ENCODE results near the gene STX4.

The STX4 gene

GRCh38 chr16:31031276-31031675, 2.1 kb upstream of the STX4 start:
- no peak for DNase-seq (ENCODE audit: insufficient read length)
- no peak for FAIRE-seq
- no peak for TF ChIP-seq TAF1 (IDR thresholded peaks at IDR 0.05; ENCODE audit: borderline replicate concordance, low read depth, low read length)
- TF ChIP-seq POLR2AphosphoS5 (IDR thresholded peaks at IDR 0.05; ENCODE audit: low read depth, low read length) = no peak
- no peak for TF ChIP-seq POLR2A (IDR thresholded peaks at IDR 0.05; ENCODE audit: low read depth, low read length)

GRCh38 chr16:31033709-31034492, 543 bp downstream of the STX4 start:
- peak; percentile 86 for FAIRE-seq
- TF ChIP-seq TAF1 (IDR thresholded peaks at IDR 0.05; ENCODE audit: borderline replicate concordance, low read depth, low read length) (no peak), POLR2A (IDR thresholded peaks at IDR 0.05; ENCODE audit: low read depth, low read length) (no peak), POLR2AphosphoS5 (IDR thresholded peaks at IDR 0.05; ENCODE audit: low read depth, low read length) (no peak)

GRCh38 chr16:31036691-31037090, 3.3 kb downstream of the STX4 start:
- no peak for TF ChIP-seq POLR2A (IDR thresholded peaks at IDR 0.05; ENCODE audit: low read depth, low read length)
- FAIRE-seq = no peak
- no peak for DNase-seq (ENCODE audit: insufficient read length)

More at GRCh38 chr16:31033709-31034492, 543 bp downstream of the STX4 start:
- DNase-seq (ENCODE audit: insufficient read length) = peak; percentile 92

GRCh38 chr16:31038993-31039392, 5.6 kb downstream of the STX4 start:
- no peak for FAIRE-seq
- TF ChIP-seq POLR2AphosphoS5 (IDR thresholded peaks at IDR 0.05; ENCODE audit: low read depth, low read length) = no peak
- no peak for TF ChIP-seq TAF1 (IDR thresholded peaks at IDR 0.05; ENCODE audit: borderline replicate concordance, low read depth, low read length)
- no peak for TF ChIP-seq POLR2A (IDR thresholded peaks at IDR 0.05; ENCODE audit: low read depth, low read length)
- no peak for DNase-seq (ENCODE audit: insufficient read length)

GRCh38 chr16:31042866-31043265, 9.5 kb downstream of the STX4 start:
- no peak for DNase-seq (ENCODE audit: insufficient read length)
- TF ChIP-seq TAF1 (IDR thresholded peaks at IDR 0.05; ENCODE audit: borderline replicate concordance, low read depth, low read length) (no peak), POLR2AphosphoS5 (IDR thresholded peaks at IDR 0.05; ENCODE audit: low read depth, low read length) (no peak), POLR2A (IDR thresholded peaks at IDR 0.05; ENCODE audit: low read depth, low read length) (no peak)
- no peak for FAIRE-seq

- DNase-seq (ENCODE audit: insufficient read length) (no peak), FAIRE-seq (no peak)
- no peak for TF ChIP-seq POLR2AphosphoS5 (IDR thresholded peaks at IDR 0.05; ENCODE audit: low read depth, low read length)
Observed at GRCh38 chr16:31043352-31043751, 10.0 kb downstream of the STX4 start.

- TF ChIP-seq POLR2A (IDR thresholded peaks at IDR 0.05; ENCODE audit: low read depth, low read length) (no peak), TAF1 (IDR thresholded peaks at IDR 0.05; ENCODE audit: borderline replicate concordance, low read depth, low read length) (no peak), POLR2AphosphoS5 (IDR thresholded peaks at IDR 0.05; ENCODE audit: low read depth, low read length) (no peak)
- no peak for DNase-seq (ENCODE audit: insufficient read length)
- FAIRE-seq = no peak
Observed at GRCh38 chr16:31043898-31044481, 10.6 kb downstream of the STX4 start.

- FAIRE-seq (no peak), DNase-seq (ENCODE audit: insufficient read length) (no peak)
- no peak for TF ChIP-seq TAF1 (IDR thresholded peaks at IDR 0.05; ENCODE audit: borderline replicate concordance, low read depth, low read length)
- no peak for TF ChIP-seq POLR2AphosphoS5 (IDR thresholded peaks at IDR 0.05; ENCODE audit: low read depth, low read length)
- TF ChIP-seq POLR2A (IDR thresholded peaks at IDR 0.05; ENCODE audit: low read depth, low read length) = no peak
Observed at GRCh38 chr16:31050280-31051030, 17.1 kb downstream of the STX4 start.

- no peak for DNase-seq (ENCODE audit: insufficient read length)
- FAIRE-seq = no peak
- TF ChIP-seq POLR2AphosphoS5 (IDR thresholded peaks at IDR 0.05; ENCODE audit: low read depth, low read length) = no peak
- TF ChIP-seq POLR2A (IDR thresholded peaks at IDR 0.05; ENCODE audit: low read depth, low read length) = no peak
- TF ChIP-seq TAF1 (IDR thresholded peaks at IDR 0.05; ENCODE audit: borderline replicate concordance, low read depth, low read length) = no peak
Observed at GRCh38 chr16:31052114-31052513, 18.8 kb downstream of the STX4 start.

GRCh38 chr16:31055613-31056012, 22.3 kb downstream of the STX4 start:
- FAIRE-seq = no peak
- DNase-seq (ENCODE audit: insufficient read length) = no peak
- TF ChIP-seq POLR2A (IDR thresholded peaks at IDR 0.05; ENCODE audit: low read depth, low read length) = no peak
- no peak for TF ChIP-seq POLR2AphosphoS5 (IDR thresholded peaks at IDR 0.05; ENCODE audit: low read depth, low read length)
- TF ChIP-seq TAF1 (IDR thresholded peaks at IDR 0.05; ENCODE audit: borderline replicate concordance, low read depth, low read length) = no peak

GRCh38 chr16:31061126-31061812, 27.9 kb downstream of the STX4 start:
- no peak for TF ChIP-seq POLR2AphosphoS5 (IDR thresholded peaks at IDR 0.05; ENCODE audit: low read depth, low read length)
- no peak for TF ChIP-seq POLR2A (IDR thresholded peaks at IDR 0.05; ENCODE audit: low read depth, low read length)
- TF ChIP-seq TAF1 (IDR thresholded peaks at IDR 0.05; ENCODE audit: borderline replicate concordance, low read depth, low read length) = no peak
- FAIRE-seq (no peak), DNase-seq (ENCODE audit: insufficient read length) (no peak)
